ENCODE results near the gene PRSS21.

GRCh38 chr16:2827374-2827791 lies 10.3 kb downstream of the PRSS21 start:
- TF ChIP-seq EZH2phosphoT487 (IDR thresholded peaks at IDR 0.05; ENCODE audit: borderline replicate concordance, low read length), result no peak
- no peak for TF ChIP-seq CTCF (IDR thresholded peaks at IDR 0.05; ENCODE audit: low read depth, low read length, poor library complexity, severe bottlenecking)

Data from DOHH2 (cell line).